ENCODE measurements around the gene MGAT5.

DNA sequence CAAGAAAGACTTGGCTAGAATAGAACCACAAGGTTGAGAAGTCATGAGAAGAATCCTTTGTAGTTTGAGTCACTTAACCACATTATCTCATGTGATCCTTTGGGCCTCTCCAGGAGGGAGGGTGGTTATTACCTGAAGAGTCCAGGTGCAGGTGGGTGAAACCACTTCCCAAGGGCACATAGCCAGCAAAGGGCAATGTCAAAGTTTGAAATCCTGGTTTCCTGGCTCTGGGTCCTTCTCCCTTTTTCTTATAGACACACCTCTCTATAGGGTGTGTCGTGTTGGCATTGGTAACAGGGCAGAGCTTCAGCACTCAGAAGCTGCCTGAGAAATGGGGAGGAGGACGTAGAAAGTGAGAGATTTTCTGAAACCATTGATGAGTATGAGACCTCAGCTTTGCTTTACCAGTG, 137.9 kb downstream of the MGAT5 start:
- TF ChIP-seq, protein P1, sequence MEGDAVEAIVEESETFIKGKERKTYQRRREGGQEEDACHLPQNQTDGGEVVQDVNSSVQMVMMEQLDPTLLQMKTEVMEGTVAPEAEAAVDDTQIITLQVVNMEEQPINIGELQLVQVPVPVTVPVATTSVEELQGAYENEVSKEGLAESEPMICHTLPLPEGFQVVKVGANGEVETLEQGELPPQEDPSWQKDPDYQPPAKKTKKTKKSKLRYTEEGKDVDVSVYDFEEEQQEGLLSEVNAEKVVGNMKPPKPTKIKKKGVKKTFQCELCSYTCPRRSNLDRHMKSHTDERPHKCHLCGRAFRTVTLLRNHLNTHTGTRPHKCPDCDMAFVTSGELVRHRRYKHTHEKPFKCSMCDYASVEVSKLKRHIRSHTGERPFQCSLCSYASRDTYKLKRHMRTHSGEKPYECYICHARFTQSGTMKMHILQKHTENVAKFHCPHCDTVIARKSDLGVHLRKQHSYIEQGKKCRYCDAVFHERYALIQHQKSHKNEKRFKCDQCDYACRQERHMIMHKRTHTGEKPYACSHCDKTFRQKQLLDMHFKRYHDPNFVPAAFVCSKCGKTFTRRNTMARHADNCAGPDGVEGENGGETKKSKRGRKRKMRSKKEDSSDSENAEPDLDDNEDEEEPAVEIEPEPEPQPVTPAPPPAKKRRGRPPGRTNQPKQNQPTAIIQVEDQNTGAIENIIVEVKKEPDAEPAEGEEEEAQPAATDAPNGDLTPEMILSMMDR (conservative IDR thresholded peaks at IDR 0.05): no peak
- no peak for TF ChIP-seq ZFX (IDR thresholded peaks at IDR 0.05)
